HG02981 (cell line): Measurements from ENCODE around the gene BPHL.
"Not testable (repeated sequence)": the region's sequence is repeated elsewhere in the genome, so short reads cannot be mapped to it uniquely, and the experiment has no call there.

Experiments used
- ATAC-seq: cut with Tn5 transposase; IDR thresholded peaks from one replicate; pipeline ENCODE4 v1.9.1; 2021; ENCODE audit warnings: mild to moderate bottlenecking, moderate library complexity; ENCODE audit not compliant: unreplicated experiment

BPHL gene

DNA sequence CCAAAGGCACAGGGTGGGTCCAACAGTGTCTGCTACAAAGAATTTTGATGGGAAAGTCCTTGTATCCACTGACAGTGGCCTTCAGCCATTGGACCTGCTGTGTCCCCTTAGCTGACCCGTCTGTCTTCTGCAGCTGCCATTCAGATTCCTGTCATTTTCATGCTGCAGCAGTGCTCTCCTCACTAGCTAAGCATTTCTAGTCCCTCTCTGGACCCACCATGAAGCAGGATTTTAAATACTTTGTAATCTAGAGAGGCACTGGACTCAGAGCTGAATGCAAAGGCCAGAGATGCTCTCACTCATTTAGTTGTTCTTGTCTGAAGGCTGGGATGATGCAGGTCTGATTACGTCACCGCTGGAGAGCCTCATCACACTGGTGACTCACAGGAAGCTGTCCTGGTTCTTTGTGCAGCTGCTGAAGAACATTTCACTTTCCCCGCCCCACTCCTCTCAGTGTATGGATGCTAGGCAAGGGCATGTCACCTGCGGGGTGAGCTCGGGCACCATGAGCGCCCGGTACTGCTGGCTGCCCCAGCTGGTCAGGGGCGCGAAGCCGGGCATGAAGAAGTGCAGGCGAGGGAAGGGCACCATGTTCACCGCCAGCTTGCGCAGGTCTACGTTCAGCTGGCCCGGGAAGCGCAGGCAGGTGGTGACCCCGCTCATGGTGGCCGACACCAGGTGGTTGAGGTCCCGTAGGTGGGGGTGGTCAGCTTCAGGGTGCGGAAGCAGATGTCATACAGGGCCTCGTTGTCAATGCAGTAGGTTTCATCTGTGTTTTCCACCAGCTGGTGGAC is 58.2 kb downstream of the BPHL start:
- ATAC-seq: no peak

DNA sequence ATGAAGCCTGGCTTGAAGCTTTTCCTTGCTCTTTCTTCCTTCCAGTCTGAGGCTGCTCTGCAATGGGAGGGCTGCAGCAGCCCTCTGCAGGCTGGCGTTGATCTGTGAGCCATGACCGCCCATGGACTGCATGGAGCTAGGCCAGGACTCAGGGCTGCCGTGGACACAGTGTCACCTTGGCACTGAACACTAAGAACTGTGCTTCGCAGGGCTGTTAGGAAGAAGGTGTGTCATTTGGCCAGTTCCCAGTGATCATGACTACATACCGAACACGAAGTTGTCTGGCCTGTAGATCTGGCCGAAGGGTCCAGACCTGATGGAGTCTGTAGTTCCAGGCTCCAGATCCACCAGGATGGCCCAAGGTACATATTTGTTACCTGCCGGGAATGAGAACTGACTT is 60.2 kb downstream of the BPHL start:
- ATAC-seq: not testable (repeated sequence)

DNA sequence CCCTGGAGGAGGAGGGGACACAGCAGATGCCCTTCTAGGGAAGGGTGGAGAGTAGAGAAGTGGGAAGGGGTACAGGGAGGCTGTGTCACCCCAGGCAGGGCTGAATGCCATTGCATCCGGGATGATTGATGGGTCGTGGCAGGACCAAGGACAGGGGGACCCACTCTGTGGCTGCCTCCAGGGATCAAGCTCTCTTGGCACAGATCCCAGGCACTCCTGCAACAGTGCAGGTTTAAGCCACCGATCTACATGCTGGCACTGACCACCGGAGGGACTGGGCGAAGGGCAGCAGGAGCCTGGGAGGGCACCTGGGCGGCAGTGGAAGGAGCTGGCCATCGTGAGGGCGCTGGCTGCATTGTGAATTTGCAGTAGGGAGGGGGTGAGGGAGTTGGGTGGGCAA is 61.4 kb downstream of the BPHL start:
- ATAC-seq: not testable (repeated sequence)

DNA sequence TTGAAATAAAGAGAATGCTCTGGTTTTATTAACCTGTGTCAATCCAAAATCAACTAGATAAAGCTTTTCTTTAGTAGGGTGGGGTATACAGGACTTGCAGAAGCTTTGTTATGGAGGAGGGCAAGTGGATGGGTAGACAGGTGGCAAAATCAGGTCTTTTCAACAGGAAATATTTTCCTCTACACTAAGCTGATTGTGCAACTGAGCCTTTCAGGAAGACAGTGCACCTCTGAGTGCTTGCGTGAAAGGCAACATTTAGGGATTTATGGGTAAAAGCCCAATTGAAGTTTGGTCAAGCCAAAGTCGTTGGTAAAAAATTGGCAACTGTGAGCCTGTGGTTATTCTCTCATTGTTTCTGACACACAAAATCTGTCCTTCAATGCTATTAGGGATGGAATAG is 62.6 kb downstream of the BPHL start:
- ATAC-seq: no peak

DNA sequence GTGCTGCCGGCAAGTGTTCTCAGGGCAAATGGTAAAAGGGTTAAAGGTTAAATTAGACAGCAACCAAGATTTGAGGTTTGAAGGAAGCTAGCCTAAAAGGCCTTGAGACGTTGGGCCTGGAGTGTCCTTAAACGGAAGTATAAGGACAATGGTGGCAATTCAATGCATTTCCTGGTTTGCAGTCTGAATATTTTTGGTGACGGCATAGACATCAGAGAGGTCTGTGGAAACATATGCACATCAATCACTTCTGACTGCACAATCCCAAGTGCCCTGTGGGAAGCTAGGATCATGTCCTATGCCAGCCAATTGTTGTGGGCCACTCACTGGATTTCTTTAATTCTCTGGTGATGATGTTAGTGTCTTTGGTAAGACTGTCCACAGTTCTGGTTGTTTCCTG is 64.6 kb downstream of the BPHL start:
- no peak for ATAC-seq

DNA sequence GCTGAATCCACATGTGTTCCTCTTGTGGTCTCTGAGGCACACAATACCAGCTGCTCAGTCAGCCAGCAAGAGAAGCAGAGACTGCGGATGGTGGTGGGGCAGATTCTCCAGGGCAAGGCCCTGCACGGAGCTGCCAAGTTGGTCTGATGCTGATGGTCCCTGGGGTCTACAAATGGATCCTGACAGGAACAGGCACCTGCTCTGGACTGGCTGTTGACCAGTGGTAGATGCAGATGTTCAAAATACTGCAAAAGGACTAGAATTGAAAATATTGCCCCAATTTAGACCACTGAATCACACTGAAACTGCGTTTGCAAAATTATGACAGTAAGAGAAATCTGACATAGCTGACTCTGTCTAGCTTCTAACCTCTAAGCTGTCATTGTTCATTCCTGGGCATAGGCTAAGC is 68.5 kb downstream of the BPHL start:
- no peak for ATAC-seq

DNA sequence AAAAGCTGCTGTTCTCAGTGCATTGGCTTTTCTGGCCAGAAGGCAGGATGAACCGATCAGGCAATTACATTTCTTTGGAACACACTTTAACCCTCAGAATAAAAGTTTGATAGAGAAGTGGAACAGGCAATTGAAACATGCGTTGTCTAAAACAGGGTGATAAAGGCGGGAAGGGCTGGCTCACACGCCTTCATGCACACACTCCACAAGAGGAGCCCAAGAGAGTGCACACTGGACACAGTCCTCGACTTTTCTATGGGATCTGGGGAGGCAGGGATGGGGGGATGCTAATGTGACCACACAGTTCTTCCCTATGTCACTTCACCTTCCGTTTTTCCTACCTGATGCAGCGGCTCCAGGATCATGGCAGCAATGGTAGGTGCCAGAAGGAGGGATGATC is 69.8 kb downstream of the BPHL start:
- no peak for ATAC-seq

DNA sequence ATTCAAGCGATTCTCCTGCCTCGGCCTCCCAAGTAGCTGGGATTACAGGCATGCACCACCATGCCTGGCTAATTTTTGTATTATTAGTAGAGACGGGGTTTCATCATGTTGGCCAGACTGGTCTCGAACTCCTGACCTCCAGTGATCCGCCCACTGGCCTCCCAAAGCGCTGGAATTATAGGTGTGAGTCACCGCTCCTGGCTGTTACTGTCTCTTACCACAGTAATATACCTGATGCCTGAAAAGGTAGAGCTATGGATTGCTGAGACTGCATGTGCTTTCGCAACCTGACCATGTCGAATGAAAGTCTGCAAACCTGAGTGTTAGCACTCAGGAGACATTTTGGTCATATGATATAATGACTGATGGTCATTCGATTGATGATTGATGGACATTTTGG is 70.7 kb downstream of the BPHL start:
- ATAC-seq: not testable (repeated sequence)

DNA sequence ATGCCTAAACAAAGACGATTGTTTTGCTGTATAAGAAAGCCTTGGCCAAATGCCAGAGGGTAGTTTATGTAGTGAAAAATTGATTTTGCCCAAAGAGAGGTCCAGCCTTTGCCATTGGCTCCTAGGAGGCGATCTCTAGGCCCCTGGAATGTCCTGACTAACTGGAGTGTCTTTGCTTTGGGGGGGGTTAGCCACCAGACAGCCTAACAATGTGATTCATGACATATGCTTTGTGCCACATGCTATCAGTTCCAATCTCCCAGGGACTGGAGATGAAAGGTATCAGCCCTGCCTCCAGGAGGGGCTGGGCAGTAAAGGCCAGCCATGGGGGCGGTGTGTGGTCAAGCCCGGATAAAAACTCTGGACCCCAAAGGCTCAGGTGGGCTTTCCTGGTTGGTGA is 71.5 kb downstream of the BPHL start:
- no peak for ATAC-seq

DNA sequence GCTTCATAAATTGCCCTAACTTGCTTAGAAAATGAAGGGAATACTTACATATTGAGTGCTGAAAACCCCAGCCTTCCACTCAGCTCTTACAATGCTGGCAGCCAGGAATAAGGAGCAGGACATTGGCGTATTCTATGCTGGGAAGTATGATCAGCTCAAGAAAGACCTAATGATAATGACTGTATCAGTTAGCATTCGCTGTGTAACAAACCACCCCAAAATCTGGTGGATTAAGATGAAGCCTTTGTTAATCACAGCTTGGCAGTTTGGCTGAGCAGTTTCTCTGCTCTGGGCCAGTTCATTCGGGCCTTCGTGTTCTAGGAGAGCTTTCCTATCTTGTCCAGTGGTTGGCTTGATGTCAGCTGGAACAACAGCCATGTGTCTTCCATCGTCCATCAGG is 72.3 kb downstream of the BPHL start:
- ATAC-seq: no peak

DNA sequence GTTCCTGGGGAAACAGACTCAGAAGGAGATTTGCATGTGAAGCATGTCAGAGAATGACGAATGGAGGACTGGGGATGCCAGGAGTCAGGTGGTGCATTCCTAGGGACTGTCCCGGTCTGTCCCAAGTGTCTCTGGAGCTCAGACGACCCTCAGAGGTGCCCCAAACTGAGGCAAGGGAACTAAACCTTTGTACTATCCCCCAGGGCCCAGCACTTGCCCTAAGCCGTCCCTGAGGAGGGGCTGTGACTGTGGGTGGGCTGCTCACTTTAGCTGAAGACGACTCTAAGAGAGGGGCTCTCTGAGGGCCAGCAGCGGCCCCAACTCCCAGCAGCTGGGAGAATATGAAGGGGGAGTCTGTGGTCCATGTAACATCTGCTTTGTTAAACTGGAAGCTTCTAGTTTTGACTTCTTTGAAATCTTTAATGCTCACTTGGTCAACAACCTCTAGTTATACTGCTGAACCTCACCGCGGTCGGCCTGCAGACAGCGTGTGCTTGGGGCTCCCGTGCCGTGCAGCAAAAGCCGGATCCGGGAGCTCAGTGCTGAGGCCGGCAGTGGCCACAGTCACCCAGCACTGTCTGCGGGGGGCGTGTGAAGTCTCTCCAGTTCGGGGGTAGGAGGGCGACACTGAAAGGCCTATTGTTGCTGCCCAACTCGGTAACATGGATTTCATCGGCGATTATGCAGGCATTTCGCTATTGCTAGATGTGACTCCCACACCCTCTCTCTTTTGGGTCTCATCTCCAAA is 74.8 kb downstream of the BPHL start:
- no peak for ATAC-seq

DNA sequence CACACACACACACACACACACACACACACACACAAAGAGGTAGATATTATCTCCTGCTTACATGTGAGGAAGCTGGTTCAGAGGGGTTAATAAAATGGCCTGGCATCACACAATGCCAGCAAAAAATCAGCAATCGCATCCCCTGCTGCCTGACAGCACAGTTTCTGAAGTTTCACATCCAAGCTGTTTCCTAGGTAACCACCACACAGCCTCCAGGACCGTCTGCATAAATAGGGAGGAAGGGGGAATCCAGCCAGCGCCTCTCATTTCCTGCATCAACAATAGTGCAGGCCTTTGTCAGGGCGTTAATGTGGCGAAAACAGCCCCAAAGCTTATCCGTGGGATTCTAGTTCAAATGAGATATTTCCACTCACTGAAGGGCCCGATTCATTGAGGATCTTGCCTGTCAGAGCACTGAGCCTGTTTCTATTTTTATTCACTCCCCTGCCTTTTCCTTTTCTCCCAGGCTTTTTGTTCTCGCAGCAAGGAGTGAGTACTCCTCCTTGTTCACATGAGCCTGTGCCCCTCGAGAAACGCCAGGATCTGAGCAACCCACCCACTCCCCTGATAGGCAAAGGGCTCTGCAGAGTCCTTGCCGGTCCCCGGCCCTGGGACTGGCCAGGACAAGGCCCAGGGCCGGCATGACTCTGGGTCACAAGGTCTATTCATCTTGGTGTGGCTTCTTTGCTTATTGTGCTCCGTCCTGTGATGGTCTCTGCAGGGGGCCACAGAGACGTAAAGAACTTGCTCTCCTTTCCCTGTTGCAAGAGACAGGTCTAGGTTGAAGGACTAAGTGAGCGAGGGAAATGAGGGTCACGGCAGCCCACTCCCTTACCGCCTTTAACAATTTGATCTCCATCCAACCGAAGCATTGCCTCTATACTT is 76.3 kb downstream of the BPHL start:
- no peak for ATAC-seq

DNA sequence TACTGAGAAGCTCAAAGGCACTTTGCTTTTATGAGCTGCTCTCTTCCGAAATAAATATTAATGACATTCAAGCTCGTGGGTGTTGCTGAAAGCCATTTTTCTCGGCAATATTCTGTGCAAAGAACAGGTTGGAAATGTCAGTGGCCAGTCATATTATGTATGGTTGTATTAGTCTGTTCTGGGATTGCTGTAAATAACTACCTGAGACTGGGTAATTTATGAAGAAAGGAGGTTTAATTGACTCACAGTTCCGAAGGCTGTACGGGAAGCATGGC is 76.8 kb downstream of the BPHL start:
- no peak for ATAC-seq

DNA sequence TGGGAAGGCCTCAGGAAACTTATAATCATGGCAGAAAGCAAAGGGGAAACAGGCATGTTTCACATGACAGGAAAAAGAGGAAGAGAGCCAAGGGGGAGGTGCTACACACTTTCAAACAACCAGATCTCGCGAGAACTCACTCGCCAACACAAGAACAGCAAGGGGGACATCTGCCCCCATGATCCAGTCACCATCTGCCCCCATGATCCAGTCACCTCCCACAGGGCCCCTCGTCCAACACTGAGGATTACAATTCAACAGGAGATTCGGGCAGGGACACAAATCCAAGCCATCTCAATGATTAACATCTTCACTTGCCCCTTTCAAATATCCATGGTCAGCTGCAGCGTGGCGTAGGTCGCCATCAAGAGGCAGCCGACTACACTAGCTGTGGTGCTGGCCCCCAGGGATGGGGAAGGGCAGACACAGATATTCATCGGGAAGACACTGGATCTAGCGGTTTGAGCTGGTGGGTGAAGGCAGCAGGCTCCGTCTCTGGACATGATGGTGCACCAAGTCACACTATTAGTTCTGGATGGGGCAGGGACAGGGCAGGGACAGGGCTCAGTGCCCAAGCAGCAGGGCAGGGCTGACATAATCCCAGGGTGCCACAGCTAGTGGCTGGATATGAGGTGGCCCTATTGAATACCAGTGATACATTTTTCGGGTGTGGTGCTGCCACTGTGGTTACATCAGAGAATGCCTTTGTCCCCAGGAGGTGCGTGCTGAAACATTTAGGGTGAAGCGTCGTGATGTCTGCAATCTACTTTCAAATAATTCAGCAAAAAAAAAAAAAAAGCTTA is 77.4 kb downstream of the BPHL start:
- ATAC-seq: no peak

DNA sequence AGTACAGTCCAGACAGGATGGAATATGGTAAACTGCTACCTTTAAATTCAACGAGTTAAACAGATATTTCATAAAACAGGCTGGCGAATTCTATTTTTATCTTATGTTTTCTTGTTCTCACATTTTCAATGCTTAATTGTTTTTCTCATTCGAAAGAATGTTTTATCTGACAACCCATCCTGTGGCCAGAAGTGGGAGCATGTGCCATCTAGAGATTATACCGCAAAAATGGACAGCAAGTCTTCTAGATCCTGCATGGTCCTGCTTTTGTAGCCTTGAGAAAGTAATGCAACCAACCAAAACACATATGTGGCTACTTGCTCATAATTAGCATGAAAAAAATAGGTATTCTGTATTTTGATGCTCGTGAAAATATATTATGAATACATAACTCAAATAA is 78.3 kb downstream of the BPHL start:
- no peak for ATAC-seq

DNA sequence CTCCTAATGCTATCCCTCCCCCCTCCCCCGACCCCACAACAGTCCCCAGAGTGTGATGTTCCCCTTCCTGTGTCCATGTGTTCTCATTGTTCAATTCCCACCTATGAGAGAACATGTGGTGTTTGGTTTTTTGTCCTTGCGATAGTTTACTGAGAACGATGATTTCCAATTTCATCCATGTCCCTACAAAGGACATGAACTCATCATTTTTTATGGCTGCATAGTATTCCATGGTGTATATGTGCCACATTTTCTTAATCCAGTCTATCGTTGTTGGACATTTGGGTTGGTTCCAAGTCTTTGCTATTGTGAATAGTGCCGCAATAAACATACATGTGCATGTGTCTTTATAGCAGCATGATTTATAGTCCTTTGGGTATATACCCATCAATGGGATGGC is 79.2 kb downstream of the BPHL start:
- ATAC-seq: not testable (repeated sequence)

DNA sequence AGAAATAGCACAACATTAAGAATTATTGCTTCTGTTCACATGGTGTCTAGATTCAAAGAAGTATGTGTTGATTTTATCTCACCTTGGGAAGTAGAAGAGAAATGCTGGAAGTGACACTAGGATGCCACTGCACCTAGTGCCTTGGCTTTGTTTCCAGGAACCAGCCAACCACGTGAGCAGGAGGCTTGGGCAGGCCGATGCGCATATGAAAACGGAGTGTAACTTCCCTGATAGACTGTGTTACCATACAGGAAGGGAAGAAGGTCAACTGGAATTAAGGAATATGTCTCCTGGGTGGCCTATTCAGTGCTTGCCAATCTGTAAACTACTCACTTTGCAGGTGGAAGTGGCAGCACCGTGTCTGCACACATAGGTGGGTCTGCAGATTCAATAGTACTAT is 80.9 kb downstream of the BPHL start:
- no peak for ATAC-seq

DNA sequence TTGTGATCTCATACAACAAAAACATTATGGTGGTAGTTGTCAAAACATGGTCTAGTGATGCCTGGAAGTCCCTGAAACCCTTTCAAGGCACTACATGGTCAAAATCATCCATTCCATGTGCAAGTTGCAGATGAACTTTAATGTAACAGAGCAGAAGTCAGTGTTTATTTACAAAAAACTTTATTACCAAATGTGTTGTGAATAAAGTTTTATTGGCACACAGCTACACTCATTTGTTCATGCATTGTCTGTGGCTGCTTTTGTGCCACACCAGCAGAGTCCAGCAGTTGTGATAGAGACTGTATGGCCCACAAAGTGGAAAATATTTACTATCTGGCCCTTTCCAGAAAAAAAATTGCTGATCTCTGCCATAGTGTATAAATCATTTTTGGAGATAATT is 82.2 kb downstream of the BPHL start:
- no peak for ATAC-seq

DNA sequence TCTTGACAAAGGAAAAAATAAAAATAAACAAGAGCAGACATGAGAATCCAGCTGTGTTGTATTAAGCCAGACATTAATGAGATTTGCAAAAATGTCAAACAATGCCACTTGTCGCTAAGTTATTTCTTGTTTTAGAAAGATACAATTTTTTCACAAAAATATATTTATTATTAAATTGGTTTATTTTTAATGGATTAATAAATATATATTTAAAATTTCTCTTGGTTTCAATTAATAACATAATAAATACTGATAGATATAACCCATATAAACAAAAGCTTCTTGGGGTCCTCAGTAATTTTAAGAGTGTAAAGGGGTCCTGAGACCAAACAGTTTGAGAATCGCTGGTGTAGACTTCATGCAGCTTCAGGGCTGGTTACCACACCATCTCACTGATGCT is 82.9 kb downstream of the BPHL start:
- no peak for ATAC-seq
